ENCODE data around the gene CABCOCO1.

DNA sequence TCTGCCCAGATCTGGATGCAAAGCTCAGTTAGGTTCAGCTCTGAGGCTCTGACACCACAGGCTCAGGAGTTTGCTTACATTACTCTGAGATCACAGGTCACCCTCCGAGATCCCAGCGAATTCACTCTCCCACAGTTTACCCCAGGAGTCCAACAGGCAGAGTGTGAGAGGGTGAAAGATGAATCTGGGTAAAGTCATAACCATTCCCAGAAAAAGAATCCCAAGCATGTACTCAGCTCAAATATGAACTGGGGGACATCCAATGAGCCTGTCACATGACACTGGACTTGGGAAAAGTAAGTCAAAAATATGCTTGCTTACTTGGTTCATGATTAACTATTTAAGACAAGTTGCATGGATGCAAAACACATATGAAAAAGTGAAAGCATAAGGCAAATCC, 128.5 kb downstream of the CABCOCO1 start:
- TF ChIP-seq POLR2A (IDR thresholded peaks at IDR 0.05) (no peak), CTCF (IDR thresholded peaks at IDR 0.05) (no peak)

All from thyroid gland (tissue), 4 donors.